Hepatocyte (in vitro differentiated cells): Measurements from ENCODE around the gene DNMT3A. TPM values are rescaled to one million over a fixed set of nuclear protein-coding genes. Genes with fewer than 3 reads are reported as not detected.

Source experiments
- DNase-seq: peaks from one replicate; pipeline ENCODE4 v3.0.0-alpha.2; 2016; ENCODE audit warnings: low spot score
- H2AFZ ChIP-seq: fragments of 200-600 bp; sonication (generic); 2 replicates; pipeline ENCODE4 v1.6.0; 2016; ENCODE audit warnings: antibody characterized with exemption, mild to moderate bottlenecking
- H3K27ac ChIP-seq: fragments of 200-600 bp; sonication (generic); 2 replicates; pipeline ENCODE4 v1.5.1; 2016; ENCODE audit warnings: mild to moderate bottlenecking
- H3K27me3 ChIP-seq: fragments of 200-600 bp; sonication (generic); 2 replicates; pipeline ENCODE4 v1.6.1; 2016
- H3K36me3 ChIP-seq: fragments of 200-600 bp; sonication (generic); replicated peaks from 2 replicates; pipeline ENCODE4 v1.5.1; 2016; ENCODE audit warnings: low read depth; ENCODE audit not compliant: insufficient read depth
- H3K4me1 ChIP-seq: fragments of 200-600 bp; sonication (generic); 2 replicates; pipeline ENCODE4 v1.5.1; 2016; ENCODE audit warnings: mild to moderate bottlenecking, moderate library complexity; ENCODE audit not compliant: insufficient read depth
- H3K4me2 ChIP-seq: fragments of 200-600 bp; sonication (generic); 2 replicates; pipeline ENCODE4 v1.6.0; 2016
- H3K4me3 ChIP-seq: fragments of 200-600 bp; sonication (generic); 2 replicates; pipeline ENCODE4 v1.5.1; 2016; ENCODE audit warnings: mild to moderate bottlenecking
- H3K79me2 ChIP-seq: fragments of 200-600 bp; sonication (generic); 2 replicates; pipeline ENCODE4 v1.6.0; 2017; ENCODE audit warnings: mild to moderate bottlenecking
- H3K9me2 ChIP-seq: fragments of 200-600 bp; sonication (generic); replicated peaks from 2 replicates; pipeline ENCODE4 v1.6.0; 2017; ENCODE audit warnings: mild to moderate bottlenecking; ENCODE audit not compliant: insufficient read depth
- H3K9me3 ChIP-seq: fragments of 200-600 bp; sonication (generic); 2 replicates; pipeline ENCODE4 v1.5.1; 2016; ENCODE audit warnings: low read depth, mild to moderate bottlenecking
- H4K20me1 ChIP-seq: fragments of 200-600 bp; sonication (generic); 2 replicates; pipeline ENCODE4 v1.6.0; 2016; ENCODE audit warnings: mild to moderate bottlenecking; ENCODE audit not compliant: insufficient read depth, poor library complexity, severe bottlenecking
- CTCF ChIP-seq: fragments of 200-600 bp; sonication (generic); IDR thresholded peaks from 2 replicates; pipeline ENCODE4 v1.5.1; 2016; ENCODE audit warnings: antibody characterized with exemption, mild to moderate bottlenecking; ENCODE audit not compliant: poor library complexity
- EZH2 ChIP-seq: fragments of 200-600 bp; sonication (generic); IDR thresholded peaks from 2 replicates; pipeline ENCODE4 v1.6.1; 2016; ENCODE audit warnings: antibody characterized with exemption, mild to moderate bottlenecking, borderline replicate concordance
- EZH2phosphoT487 ChIP-seq: fragments of 200-600 bp; sonication (generic); IDR thresholded peaks from one replicate; pipeline ENCODE4 v1.6.1; 2018; ENCODE audit warnings: antibody characterized with exemption, mild to moderate bottlenecking, low read depth, moderate library complexity; ENCODE audit not compliant: unreplicated experiment, severe bottlenecking
- WGBS: methylation state at CpG from one replicate; pipeline ENCODE4 v1.1.6; 2016; ENCODE audit warnings: low lambda C conversion rate; ENCODE audit errors: missing lambda C conversion rate; 5-methylcytosine and 5-hydroxymethylcytosine counted together
- polyA plus RNA-seq: library from polyadenylated mRNA; unstranded; fragments of >200 nt; fragmentation: Nextera tagmentation; extraction: Ambion mirVana; gene quantifications from 2 replicates; pipeline ENCODE4 v1.2.1, GENCODE V29; 2016
- total RNA-seq: library from RNA; depleted of rRNA; stranded (reverse); fragments of >200 nt; gene quantifications from 2 replicates; pipeline ENCODE4 v1.2.3, GENCODE V29; 2014

DNMT3A gene
- total and polyA plus RNA-seq, 2 experiments from 2014 or later: 28.3 to 43.8 TPM

GRCh38 chr2:25381502-25381901, 39.8 kb upstream of the DNMT3A start:
- H3K27ac ChIP-seq: no peak overlapping the region
- TF ChIP-seq EZH2 (no peak), CTCF (no peak), EZH2phosphoT487 (no peak)
- DNase-seq: no peak

GRCh38 chr2:25380586-25381375, 39.1 kb upstream of the DNMT3A start:
- Histone ChIP-seq H3K4me2 (no peak overlapping the region), H3K36me3 (no peaks in the 10 kb centered on the region), H3K4me1 (peaks cover 11% of the 10 kb centered on the region), H3K27ac (no peak overlapping the region), H4K20me1 (no peaks in the 10 kb centered on the region), H3K27me3 (no peaks in the 10 kb centered on the region), H3K4me3 (no peak overlapping the region), H3K9me2 (no peaks in the 10 kb centered on the region), H3K9me3 (no peaks in the 10 kb centered on the region), H2AFZ (no peak overlapping the region), H3K79me2 (no peaks in the 10 kb centered on the region)
- no peak for DNase-seq
- whole genome bisulfite sequencing: 91% methylated on average over 12 of the region's 12 CpGs
- TF ChIP-seq EZH2phosphoT487: no peak
- TF ChIP-seq EZH2: no peak
- TF ChIP-seq CTCF: no peak

More at GRCh38 chr2:25381502-25381901, 39.8 kb upstream of the DNMT3A start:
- Histone ChIP-seq H4K20me1 (no peaks in the 10 kb centered on the region), H3K9me3 (no peaks in the 10 kb centered on the region), H3K27me3 (no peaks in the 10 kb centered on the region), H3K4me2 (no peak overlapping the region), H3K4me3 (no peak overlapping the region), H3K4me1 (peaks cover 7% of the 10 kb centered on the region), H3K79me2 (no peaks in the 10 kb centered on the region), H2AFZ (no peak overlapping the region), H3K36me3 (no peaks in the 10 kb centered on the region), H3K9me2 (no peaks in the 10 kb centered on the region)
- 95% methylated on average over 7 of the region's 7 CpGs for WGBS

- no peaks in the 10 kb centered on the region for H4K20me1 ChIP-seq
- no peak overlapping the region for H2AFZ ChIP-seq
- no peaks in the 10 kb centered on the region for H3K9me2 ChIP-seq
- no peaks in the 10 kb centered on the region for H3K36me3 ChIP-seq
- TF ChIP-seq CTCF (no peak), EZH2 (no peak), EZH2phosphoT487 (no peak)
- H3K27me3 ChIP-seq: no peaks in the 10 kb centered on the region
- no peak overlapping the region for H3K4me2 ChIP-seq
- no peak overlapping the region for H3K27ac ChIP-seq
- 89% methylated on average over 5 of the region's 5 CpGs for WGBS
- peaks cover 11% of the 10 kb centered on the region for H3K4me1 ChIP-seq
- no peak overlapping the region for H3K4me3 ChIP-seq
- DNase-seq: no peak
- H3K9me3 ChIP-seq: no peaks in the 10 kb centered on the region
- H3K79me2 ChIP-seq: no peaks in the 10 kb centered on the region
Measured at GRCh38 chr2:25380023-25380422, 38.3 kb upstream of the DNMT3A start.
